Muscle layer of colon (tissue), 2 donors: ENCODE data around the gene NKAP.

Source experiments
- H3K27ac ChIP-seq: one replicate; pipeline ENCODE4 v1.7.0; 2013; ENCODE audit warnings: low read depth, mild to moderate bottlenecking, low read length, moderate library complexity
- H3K27me3 ChIP-seq, 2 donors: one replicate each; pipeline ENCODE4 v1.7.0; 2013; ENCODE audit warnings: low read length in 2 of 2, mild to moderate bottlenecking in 2 of 2; ENCODE audit not compliant: insufficient read depth in 2 of 2, control insufficient read depth in 1 of 2
- H3K36me3 ChIP-seq: one replicate; pipeline ENCODE4 v1.7.0; 2013; ENCODE audit warnings: mild to moderate bottlenecking, low read length; ENCODE audit not compliant: insufficient read depth
- H3K4me1 ChIP-seq: one replicate; pipeline ENCODE4 v1.7.0; 2013; ENCODE audit warnings: mild to moderate bottlenecking, low read length; ENCODE audit not compliant: insufficient read depth
- H3K4me3 ChIP-seq, 2 donors: one replicate each; pipeline ENCODE4 v1.7.0; 2013; ENCODE audit warnings: low read length in 2 of 2, low read depth in 1 of 2, mild to moderate bottlenecking in 1 of 2, moderate library complexity in 1 of 2
- H3K9ac ChIP-seq: one replicate; pipeline ENCODE4 v1.7.0; 2013; ENCODE audit warnings: low read length
- H3K9me3 ChIP-seq: one replicate; pipeline ENCODE4 v1.7.0; 2013; ENCODE audit warnings: mild to moderate bottlenecking, low read length
- donor health status: abdominal sarcoma.
- donor health status: Adenocarcinoma of cecum.

The NKAP gene

DNA sequence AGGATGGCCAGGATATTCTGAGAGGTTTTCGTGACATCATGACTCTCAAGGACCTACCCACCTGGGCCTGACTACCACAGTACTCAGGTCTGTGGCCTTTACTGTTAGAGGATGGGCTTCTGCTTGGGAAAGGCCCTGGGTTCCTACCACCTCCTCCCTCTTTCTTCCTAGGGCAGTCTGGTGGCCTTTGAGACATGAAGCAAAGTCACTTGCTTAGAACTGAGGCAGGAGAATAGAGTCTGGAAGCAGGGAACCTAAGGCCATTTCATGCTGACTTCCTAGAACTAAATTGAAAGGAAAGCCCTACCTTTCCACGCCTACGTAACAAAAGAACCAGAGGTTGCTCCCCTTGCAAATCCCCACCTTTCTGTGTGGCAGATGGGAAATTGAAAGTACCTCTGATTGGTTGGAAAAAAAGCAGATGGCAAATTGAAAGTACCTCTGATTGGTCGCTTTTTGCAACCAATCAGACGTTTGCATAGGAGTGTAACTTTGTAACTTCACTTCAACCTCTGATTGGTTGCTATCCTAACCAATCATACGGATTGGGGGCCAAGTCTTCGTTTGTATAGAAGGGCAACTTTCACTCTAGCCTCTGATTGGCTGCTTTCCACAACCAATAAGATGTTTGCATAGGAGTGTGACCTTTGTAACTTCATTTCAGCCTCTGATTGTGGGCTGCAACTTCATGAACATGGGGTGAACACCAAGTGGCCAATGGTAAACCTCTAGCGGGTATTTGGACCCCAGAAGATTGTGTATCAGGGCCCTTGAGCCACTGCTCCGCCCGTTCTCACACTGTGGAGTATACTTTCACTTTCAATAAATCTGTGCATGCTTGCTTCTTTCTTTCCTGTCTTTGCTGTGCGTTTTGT lies 57.8 kb downstream of the NKAP start:
- H3K9ac ChIP-seq, result no peak overlapping the region
- no peak overlapping the region for H3K4me3 ChIP-seq
- no peaks in the 10 kb centered on the region for H3K36me3 ChIP-seq
- H3K27ac ChIP-seq, result no peak overlapping the region
- no peaks in the 10 kb centered on the region for H3K9me3 ChIP-seq
- peaks cover 0 to 5% of the 10 kb centered on the region in 2 donors for H3K27me3 ChIP-seq
- no peaks in the 10 kb centered on the region for H3K4me1 ChIP-seq

GRCh38 chrX:119880552-119881437 lies 62.8 kb downstream of the NKAP start:
- Histone ChIP-seq H3K9ac (no peak overlapping the region), H3K27me3 (no peaks in the 10 kb centered on the region), H3K9me3 (no peaks in the 10 kb centered on the region), H3K36me3 (no peaks in the 10 kb centered on the region), H3K4me1 (no peaks in the 10 kb centered on the region), H3K27ac (no peak overlapping the region), H3K4me3 (no peak overlapping the region)

DNA sequence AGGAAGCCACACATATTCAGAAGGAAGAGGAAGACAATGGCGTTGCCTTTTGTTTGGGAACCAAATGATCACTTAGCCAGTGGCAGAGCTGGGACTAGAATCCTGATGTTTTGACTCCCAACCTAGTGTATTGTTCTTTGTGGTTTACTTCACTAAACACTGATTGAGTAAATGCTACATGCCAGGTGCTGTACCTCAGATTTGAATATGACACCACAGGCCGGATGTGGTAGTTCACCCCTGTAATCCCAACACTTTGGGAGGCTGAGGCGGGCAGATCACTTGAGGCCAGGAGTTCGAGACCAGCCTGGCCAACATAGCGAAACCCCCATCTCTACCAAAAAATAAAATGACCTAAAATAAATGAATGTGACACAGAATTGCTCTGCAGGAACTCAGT lies 63.5 kb downstream of the NKAP start:
- no peak overlapping the region for H3K27ac ChIP-seq
- no peak overlapping the region for H3K9ac ChIP-seq
- no peaks in the 10 kb centered on the region for H3K27me3 ChIP-seq
- H3K9me3 ChIP-seq, result no peaks in the 10 kb centered on the region
- no peaks in the 10 kb centered on the region for H3K36me3 ChIP-seq
- no peak overlapping the region for H3K4me3 ChIP-seq
- no peaks in the 10 kb centered on the region for H3K4me1 ChIP-seq

DNA sequence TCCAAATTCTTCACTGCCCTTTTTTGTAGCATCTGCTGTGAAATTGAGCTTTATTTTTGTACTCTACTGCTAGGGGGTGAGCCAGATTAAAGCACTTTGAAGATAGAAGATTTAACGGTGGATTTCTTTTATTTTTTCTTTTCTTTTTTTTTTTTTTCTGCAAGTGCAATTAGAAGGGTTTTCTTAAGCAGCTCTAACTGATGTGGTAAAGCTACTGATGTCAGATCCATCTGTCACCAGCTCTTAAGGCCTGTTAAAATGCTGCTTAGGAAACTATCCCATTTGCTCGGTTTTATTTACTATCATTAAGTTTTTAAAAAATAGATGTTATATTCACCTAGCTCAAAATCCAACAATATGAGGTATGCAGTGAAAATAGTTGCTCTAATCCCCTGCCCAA lies 64.8 kb downstream of the NKAP start:
- Histone ChIP-seq H3K4me3 (no peak overlapping the region), H3K36me3 (no peaks in the 10 kb centered on the region), H3K4me1 (no peaks in the 10 kb centered on the region), H3K9me3 (no peaks in the 10 kb centered on the region), H3K27ac (no peak overlapping the region), H3K9ac (no peak overlapping the region), H3K27me3 (no peaks in the 10 kb centered on the region)

GRCh38 chrX:119871599-119872395 lies 71.8 kb downstream of the NKAP start, which contains the start of the genes NDUFA1 and RNF113A:
NDUFA1 (plus strand) TSS chrX:119871832; CDS start chrX:119871912, 80 bp downstream.
RNF113A (minus strand) TSS chrX:119871733; CDS start chrX:119871613, 120 bp downstream.
- Histone ChIP-seq H3K36me3 (no peaks in the 10 kb centered on the region), H3K9me3 (no peaks in the 10 kb centered on the region), H3K4me3 (peak within 1 kb of the TSS; percentile 74 to 77), H3K4me1 (no peaks in the 10 kb centered on the region), H3K9ac (peak within 1 kb of the TSS; percentile 90), H3K27ac (peak within 1 kb of the TSS; percentile 85), H3K27me3 (no peaks in the 10 kb centered on the region)

GRCh38 chrX:119871245-119871598 lies 72.3 kb downstream of the NKAP start:
- H3K4me1 ChIP-seq, result no peaks in the 10 kb centered on the region
- H3K27me3 ChIP-seq, result no peaks in the 10 kb centered on the region
- H3K9ac ChIP-seq, result peak overlapping the region; percentile 44
- peak overlapping the region; percentile 74 to 77 for H3K4me3 ChIP-seq
- H3K27ac ChIP-seq, result peak overlapping the region; percentile 85
- H3K36me3 ChIP-seq, result no peaks in the 10 kb centered on the region
- no peaks in the 10 kb centered on the region for H3K9me3 ChIP-seq
